Measurements from ENCODE around the gene TMPRSS15.

Gene TMPRSS15

DNA sequence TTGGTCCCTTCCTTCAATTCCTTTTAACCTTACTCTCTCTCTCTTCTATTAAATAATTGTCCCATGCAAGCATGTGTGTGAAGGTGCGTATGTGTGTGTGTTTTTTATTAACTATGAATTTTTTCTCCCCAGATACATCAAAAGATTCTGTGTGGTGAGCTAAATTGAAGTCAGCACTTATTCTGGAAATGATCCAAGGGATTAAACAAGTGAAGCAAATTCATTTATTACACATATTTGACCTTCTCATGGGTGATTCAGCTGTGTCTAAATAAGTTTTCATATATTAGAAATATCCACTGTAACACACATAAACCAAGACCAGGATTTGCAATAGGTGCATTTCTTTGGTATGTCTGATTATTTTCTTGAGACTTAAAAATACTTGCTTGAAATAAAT is 134.7 kb downstream of the TMPRSS15 start:
- no peak for DNase-seq (ENCODE audit: low read depth)
- TF ChIP-seq, protein P1, sequence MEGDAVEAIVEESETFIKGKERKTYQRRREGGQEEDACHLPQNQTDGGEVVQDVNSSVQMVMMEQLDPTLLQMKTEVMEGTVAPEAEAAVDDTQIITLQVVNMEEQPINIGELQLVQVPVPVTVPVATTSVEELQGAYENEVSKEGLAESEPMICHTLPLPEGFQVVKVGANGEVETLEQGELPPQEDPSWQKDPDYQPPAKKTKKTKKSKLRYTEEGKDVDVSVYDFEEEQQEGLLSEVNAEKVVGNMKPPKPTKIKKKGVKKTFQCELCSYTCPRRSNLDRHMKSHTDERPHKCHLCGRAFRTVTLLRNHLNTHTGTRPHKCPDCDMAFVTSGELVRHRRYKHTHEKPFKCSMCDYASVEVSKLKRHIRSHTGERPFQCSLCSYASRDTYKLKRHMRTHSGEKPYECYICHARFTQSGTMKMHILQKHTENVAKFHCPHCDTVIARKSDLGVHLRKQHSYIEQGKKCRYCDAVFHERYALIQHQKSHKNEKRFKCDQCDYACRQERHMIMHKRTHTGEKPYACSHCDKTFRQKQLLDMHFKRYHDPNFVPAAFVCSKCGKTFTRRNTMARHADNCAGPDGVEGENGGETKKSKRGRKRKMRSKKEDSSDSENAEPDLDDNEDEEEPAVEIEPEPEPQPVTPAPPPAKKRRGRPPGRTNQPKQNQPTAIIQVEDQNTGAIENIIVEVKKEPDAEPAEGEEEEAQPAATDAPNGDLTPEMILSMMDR (IDR thresholded peaks at IDR 0.05; ENCODE audit: insufficient read depth, low read depth, low read length, missing control alignments), result no peak

DNA sequence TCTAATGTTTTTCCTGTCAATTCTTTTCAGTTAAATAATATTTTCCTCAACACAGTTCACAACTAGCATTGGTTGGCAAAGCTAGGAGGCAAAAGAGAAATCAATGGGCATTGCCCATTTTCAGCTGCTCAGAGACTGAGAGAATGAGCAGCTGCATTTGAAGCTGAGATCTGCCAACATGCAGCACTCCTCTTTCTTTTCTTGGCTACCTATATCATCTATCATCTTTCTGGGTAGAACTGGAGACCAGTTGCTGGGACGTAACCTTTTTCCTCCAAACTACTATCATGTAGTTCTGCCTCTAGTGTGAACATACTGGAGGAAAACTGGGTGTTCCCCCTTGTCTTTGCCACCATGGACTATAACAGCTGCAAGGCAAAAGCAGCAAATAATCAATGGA is 136.1 kb downstream of the TMPRSS15 start:
- H3K4me3 ChIP-seq (ENCODE audit: low read depth, low read length), result no peak overlapping the region
- TF ChIP-seq, protein P1 (IDR thresholded peaks at IDR 0.05; ENCODE audit: insufficient read depth, low read depth, low read length, missing control alignments), result no peak
- DNase-seq (ENCODE audit: low read depth), result no peak

More for the DNA sequence above, 134.7 kb downstream of the TMPRSS15 start:
- H3K4me3 ChIP-seq (ENCODE audit: low read depth, low read length), result no peak overlapping the region

DNA sequence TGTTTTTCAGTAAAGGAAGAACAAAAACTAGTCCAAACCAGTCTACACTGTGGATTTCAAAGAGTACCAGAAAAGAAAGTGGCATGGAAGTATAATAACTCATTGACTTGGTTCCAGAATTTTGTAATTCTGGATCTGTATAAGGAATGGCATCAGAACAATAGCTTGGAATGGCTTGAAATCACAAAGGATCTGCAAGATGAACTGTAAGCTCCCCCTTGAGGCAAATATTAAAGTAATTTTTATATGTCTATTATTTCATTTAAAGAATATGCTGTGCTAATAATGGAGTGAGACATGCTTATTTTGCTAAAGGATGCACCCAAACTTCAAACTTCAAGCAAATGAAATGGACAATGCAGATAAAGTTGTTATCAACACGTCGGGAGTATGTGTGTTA is 137.6 kb downstream of the TMPRSS15 start:
- no peak overlapping the region for H3K4me3 ChIP-seq (ENCODE audit: low read depth, low read length)
- TF ChIP-seq, protein P1 (IDR thresholded peaks at IDR 0.05; ENCODE audit: insufficient read depth, low read depth, low read length, missing control alignments), result no peak
- DNase-seq (ENCODE audit: low read depth), result no peak

DNA sequence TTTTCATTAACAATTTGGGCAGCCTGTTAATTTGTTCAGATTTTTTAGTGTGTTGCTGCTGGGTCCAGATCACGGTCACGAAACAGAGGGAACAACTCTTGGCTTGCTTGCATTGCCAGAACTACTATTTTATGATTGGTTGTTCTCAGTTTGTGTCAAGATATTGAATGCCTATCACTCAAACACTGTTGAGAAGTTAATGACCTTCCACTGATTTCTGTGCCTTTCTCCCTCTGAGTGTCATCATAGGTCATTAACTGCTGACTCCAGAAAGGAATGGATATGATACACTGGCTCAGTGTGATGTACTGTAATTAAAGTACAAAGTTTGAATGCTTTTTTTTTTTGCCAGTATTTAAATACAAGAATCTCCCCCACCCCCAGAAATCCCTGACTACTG is 149.8 kb downstream of the TMPRSS15 start:
- H3K4me3 ChIP-seq (ENCODE audit: low read depth, low read length), result no peak overlapping the region
- TF ChIP-seq, protein P1 (IDR thresholded peaks at IDR 0.05; ENCODE audit: insufficient read depth, low read depth, low read length, missing control alignments), result no peak
- no peak for DNase-seq (ENCODE audit: low read depth)

DNA sequence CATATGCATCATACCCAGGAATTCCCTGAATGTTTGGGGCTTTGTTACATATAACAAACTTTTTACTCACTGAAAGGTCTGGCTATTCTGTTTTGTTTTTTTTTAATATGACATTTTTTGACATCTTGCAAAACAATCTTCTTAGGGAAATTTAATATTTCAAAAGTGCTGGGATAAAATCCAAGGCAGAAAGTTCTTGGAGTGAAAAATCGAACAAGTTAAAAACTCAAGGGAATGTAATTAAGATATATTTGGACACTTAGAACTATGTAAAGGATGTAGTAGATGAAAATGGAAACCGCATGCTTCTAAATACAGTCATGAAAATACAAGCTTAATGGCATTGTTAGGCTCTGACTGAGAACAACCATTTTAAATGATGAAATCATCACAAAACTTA is 150.4 kb downstream of the TMPRSS15 start:
- TF ChIP-seq, protein P1 (IDR thresholded peaks at IDR 0.05; ENCODE audit: insufficient read depth, low read depth, low read length, missing control alignments), result no peak
- no peak for DNase-seq (ENCODE audit: low read depth)
- H3K4me3 ChIP-seq (ENCODE audit: low read depth, low read length), result no peak overlapping the region

DNA sequence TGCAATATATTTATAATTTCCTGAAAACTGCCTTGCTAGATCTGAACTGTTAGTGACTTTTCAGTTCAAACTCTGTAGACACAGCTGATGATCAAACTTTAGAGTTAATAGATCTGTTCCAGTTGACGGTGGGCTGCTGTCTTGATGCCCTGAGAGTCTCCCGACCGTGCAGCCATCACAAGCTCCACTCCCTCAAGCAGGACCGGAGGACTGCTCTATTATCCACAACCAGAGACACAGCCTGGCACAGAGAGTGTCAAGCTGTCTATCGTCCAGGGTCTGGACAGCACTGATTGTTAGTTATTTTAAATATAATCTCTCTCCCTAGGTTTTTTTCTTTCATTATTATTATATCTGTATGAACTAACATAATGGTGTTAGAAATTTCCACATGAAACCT is 150.9 kb downstream of the TMPRSS15 start:
- no peak for DNase-seq (ENCODE audit: low read depth)
- H3K4me3 ChIP-seq (ENCODE audit: low read depth, low read length), result no peak overlapping the region
- TF ChIP-seq, protein P1 (IDR thresholded peaks at IDR 0.05; ENCODE audit: insufficient read depth, low read depth, low read length, missing control alignments), result no peak

DNA sequence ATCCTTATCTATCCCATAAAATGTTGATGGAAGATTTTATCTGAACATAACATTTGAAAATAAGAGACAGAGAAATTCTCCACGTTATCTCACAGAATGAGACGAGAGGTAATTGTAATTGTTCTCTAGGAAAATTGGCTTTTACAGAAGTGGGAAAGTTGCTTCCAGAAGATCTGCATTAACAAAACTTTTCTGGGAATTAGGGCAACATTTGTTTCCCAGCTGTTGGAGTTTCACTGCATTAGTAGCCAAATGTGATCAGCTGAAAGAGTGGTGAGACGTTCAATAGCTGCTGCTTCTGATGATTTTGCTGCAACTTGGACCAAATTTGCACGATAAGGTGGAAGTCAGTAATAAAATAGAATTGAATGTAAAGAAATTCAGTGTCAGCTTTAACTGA is 151.3 kb downstream of the TMPRSS15 start:
- TF ChIP-seq, protein P1 (IDR thresholded peaks at IDR 0.05; ENCODE audit: insufficient read depth, low read depth, low read length, missing control alignments), result no peak
- H3K4me3 ChIP-seq (ENCODE audit: low read depth, low read length), result no peak overlapping the region
- no peak for DNase-seq (ENCODE audit: low read depth)

Data from GM12865 (cell line).